ENCODE data around the gene CPED1.

DNA sequence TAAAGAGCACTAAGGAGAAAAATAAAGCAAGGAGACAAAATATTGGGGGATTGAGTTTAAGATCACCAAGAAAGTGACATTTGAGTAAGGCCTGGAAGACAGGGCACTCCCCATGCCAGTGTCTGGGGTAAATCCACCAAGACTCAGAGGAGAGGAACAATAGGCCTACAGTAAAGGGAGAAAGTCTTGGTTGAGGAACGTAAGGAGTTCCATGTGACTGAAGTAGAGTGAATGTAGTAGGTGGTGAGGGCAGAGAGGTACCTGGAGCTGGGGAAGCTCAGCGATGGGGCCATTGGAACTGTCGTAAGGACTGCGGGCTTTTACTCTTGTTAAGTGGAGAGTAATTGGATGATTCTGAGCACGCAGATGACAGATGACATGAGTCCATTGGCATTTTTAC lies 69.4 kb downstream of the CPED1 start:
- TF ChIP-seq POLR2AphosphoS5 (IDR thresholded peaks at IDR 0.05; ENCODE audit: low read depth, low read length) = no peak
- no peak for TF ChIP-seq REST (IDR thresholded peaks at IDR 0.05; ENCODE audit: insufficient read depth in 1 of 2, low read depth in 2 of 2, low read length in 2 of 2)
- no peak for TF ChIP-seq SIN3A (IDR thresholded peaks at IDR 0.05; ENCODE audit: borderline replicate concordance, insufficient read depth, low read length)
- TF ChIP-seq FOXP2 (optimal IDR thresholded peaks at IDR 0.05; ENCODE audit: borderline replicate concordance, extremely low read depth, extremely low read length, insufficient read depth) = no peak
- no peak for TF ChIP-seq TAF1 (IDR thresholded peaks at IDR 0.05; ENCODE audit: borderline replicate concordance, insufficient read depth, low read length)
